NCI-H1092 (cell line): ENCODE data around the gene CCNY.
"Not testable (repeated sequence)": the region's sequence is repeated elsewhere in the genome, so short reads cannot be mapped to it uniquely, and the experiment has no call there.

Source experiments
- DNase-seq: peaks from one replicate; lab custom pipeline; 2025; lab: John Stamatoyannopoulos, UW

Gene CCNY

DNA sequence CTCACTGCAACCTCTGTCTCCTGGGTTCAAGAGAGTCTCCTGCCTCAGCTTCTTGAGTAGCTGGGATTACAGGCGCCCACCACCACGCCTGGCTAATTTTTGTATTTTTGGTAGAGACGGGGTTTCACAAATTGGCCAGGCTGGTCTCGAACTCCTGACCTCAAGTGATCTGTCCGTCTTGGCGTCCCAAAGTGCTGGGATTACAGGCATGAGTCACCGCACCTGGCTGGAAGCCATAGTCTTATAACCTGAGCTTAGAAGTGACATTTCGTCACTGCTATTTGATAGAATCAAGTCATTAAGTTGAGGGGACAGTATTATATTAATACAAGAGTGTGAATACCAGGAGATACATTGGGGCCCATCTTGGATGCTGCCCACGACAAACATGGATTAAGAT lies 17.9 kb downstream of the CCNY start:
- not testable (repeated sequence) for DNase-seq

DNA sequence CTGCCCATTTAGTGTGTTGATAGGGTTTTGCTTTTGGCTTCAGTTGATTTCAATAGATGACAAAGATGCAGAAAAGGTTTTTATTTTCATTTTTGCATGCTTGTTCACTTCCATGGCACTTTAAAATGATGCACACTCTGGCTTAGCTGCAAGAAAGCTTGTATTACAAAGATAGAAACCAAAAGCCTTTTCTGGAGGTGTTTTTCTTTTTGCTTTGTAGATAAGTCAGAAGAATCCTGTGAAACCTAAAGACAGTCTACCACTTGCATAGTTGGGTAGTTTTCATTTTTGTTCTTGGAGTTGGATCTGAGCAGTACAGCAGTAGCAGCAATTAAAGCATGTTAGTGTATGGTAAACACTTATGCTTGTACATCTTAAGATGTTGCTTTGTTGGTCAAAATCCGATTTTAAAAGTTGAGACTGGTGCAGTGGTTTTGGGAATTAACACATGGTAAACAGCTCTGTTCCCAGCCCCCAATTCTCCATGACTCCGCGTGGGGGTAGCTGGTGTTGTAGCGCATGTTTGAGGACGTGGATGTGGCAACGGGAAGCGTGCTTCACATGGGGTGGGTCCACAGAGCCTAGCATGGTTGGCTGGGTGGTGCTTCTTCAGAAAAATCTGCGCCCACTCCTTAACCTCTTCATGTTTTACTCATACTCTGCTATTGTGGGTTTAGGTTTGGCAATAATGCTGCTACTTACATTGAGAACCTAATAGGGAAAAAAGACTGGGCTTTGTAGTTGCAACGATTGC lies 19.8 kb downstream of the CCNY start:
- no peak for DNase-seq

DNA sequence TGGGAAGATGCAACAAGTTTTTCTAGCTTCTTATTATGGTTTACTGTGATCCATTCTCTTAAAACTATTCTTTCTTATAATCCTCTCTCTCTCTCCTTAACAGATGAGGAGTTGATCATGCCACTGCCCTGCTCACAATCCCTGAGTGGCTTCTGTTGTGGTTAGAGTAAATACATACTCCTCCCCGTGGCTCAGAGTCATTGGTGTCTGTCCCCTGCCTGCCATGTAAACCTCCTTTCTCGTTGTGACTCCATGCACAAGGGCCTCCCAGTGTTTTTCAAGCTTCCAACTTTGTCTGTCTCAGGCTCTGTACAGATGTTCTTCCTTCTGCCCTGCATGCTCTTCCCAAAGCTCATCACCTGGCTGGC lies 20.4 kb downstream of the CCNY start:
- no peak for DNase-seq

DNA sequence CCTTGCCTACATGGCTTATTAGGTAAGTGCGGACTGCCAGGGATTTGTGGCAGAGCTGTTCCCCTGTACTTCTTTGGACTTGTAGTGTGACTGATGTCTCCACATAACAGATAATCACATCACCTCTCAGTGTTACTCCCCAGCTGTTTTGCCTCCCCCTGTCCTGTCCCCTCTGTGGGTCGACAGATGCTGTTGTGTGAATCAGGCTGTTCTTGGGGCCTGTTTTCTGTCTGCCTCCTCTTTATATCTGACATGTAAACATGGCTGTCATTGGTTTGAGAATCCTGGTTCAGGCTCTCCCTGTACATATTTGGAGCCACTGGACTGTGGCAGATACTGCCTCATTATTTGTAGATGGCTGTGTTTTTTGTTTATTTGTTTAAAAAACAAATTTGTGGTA lies 22.7 kb downstream of the CCNY start:
- no peak for DNase-seq

DNA sequence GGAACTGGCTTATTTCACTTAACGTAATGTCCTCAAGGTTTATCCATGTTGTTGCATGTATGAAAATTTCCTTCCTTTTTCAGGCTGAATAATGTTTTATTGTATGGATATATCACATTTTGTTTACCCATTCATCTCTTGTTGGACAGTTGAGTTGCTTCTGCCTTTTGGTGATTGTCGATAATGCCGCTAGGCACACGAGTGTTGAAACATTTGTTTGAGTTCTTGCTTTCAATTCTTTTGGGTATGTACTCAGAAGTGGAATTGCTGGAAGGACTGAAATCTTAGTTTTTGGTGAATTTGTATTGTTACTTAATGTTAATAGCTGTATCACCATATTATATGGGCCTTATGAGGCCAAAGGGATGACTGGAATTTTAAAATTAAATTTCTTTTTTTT lies 23.6 kb downstream of the CCNY start:
- no peak for DNase-seq

DNA sequence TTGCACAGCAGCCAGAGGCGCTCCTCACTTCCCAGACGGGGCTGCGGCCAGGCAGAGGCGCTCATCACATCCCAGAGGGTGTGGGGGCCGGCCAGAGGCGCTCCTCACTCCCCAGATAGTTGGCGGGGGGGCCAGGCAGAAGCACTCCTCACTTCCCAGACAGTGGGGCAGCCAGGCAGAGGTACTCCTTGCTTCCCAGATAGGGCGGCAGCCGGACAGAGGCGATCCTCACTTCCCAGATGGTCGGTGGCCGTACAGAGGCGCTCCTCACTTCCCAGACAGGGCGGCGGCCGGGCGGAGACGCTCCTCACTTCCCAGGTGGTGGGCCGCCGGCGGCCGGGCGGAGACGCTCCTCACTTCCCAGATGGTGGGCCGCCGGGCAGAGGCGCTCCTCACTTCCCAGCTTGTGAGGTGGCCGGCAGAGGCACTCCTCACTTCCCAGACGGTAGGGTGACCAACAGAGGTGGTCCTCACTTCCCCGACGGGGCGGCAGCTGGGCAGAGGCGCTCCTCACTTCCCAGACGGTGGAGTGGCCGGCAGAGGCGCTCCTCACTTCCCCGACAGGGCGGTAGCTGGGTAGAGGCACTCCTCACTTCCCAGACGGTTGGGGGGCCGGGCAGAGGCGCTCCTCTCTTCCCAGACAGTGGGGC lies 26.5 kb downstream of the CCNY start:
- DNase-seq: no peak

DNA sequence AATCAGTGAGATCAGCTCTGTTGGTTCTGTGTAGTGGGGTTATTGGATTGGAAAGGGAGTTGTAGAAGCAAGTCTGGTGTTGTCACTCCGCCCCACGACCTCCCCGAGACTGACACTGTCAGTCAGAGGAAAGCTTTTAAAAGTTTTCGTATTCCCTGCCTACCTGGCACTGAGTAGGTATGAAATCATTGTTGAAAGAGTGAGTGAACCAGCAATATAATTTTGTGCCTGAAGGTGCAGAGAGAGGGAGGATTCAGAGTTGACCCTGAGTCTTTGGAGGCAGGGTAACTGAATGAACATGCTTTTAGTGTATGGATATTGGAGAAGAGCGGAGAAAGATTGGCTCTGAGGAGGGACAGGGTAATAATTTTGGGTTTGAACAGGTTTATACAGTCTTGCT lies 27.3 kb downstream of the CCNY start:
- DNase-seq: no peak

DNA sequence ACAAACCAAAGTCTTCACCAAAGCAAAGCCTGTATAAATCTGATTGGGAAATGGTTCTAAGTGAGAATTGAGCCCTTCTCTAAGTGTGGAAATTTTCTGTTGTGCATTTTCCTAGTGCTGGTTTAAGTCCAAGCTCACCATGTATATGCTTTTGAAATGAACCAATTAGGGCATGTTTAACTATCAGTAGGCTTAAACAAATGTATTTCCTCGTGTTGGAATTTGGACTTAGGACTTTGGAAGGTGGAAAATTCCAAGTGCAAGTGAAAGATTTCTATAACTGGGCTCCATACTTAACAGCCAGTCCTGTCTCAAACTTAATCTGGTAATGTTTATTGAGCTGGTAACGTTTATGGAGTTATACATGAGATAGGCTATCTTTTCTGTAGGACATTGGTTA lies 28.5 kb downstream of the CCNY start:
- DNase-seq: no peak

DNA sequence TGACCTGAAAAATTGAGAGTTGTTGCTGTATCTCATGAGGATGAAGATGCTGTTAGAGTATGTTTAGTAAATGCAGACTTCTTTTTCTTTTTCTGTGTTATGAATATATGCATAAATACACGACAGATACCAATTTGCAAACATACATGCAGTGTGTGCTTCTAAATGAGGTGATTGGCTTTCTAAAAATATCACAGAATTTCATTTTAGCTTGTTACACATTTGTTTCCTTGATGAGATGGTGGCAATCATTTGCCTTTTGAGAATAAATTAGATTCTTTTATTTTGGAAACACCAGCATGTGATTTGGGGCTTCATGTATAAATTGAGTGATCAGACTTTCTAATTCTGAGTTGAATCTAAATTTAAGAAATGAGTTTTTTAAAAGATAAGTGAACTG lies 29.7 kb downstream of the CCNY start:
- no peak for DNase-seq

DNA sequence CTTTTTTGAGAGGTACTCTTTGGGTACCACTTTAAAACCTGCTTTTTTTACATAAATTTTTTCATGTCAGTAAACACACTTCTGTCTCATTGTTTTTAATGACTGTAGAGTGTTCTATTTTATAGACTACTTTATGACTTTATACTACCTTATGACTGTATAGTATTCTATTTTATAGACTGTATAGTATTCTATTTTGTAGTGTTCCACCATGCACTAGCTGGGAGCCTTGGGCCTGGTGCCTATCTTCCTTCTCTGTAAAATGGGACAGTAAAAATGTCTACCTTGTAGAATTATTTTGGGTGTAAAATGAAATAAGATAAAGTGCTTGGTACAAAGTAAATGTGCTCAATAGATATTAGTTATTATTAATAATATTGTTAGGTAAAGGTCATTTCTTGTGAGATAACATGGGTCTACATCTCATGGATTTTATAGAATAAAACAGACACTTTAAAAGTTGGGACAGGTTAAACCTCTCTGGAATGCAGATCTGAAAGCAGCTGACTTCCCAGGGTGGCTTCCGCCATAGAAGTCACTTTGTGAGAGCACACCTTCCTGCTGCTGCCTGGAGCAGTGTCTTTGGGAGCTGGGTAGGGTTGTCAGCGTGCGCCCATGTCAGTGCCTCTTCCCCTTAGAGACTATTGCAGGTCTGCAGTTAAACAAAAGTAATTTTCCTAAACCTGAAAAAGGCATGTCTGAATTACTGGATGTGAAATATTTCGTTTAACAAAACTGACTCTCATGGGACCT lies 31.0 kb downstream of the CCNY start:
- no peak for DNase-seq

DNA sequence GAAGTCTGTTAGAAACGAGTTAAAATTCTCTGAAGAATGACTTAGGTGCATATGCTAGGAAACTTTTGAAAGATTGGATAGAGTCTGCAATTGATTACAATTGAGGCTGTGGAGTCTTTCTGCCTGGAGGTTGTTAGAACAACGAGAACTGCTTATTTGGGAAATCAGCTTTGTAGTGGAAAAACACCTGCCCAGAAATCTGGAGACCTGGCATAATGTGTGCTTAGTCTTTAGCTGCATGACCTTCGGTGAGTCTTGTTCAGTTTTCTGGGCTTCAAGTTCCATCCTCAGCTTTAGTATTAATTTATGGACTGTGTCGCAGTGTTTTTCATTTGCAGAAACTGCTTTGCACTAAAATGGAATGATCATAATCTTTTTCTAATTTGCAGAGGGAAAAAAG lies 31.7 kb downstream of the CCNY start:
- DNase-seq: no peak

DNA sequence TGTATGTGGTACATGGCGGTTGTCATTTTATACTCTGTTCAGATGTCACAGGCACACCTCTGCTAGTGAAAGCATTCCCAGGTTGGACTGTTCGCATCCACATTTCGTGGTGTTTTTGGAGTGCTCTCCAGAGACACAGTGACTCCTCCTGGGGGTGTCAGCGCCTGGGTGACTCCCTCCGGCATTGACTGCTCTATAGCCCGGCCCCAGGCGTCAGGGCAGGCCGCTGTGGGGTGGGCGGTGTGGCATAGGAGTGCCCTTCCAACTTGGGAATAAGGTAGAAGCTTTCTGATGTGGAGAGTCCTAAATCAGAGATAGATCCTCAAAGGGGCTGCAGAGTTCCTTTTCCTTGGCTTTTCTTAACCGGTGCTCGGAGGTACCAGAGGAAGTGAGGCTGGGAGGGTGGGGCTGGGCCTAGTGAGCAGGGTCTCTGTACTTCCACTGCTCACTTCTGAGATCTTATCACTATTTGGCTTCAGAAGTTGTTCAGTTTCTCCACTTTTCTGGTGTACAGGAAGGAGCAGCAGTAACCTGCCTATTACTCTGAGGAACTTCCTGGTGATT lies 32.3 kb downstream of the CCNY start:
- DNase-seq: no peak

DNA sequence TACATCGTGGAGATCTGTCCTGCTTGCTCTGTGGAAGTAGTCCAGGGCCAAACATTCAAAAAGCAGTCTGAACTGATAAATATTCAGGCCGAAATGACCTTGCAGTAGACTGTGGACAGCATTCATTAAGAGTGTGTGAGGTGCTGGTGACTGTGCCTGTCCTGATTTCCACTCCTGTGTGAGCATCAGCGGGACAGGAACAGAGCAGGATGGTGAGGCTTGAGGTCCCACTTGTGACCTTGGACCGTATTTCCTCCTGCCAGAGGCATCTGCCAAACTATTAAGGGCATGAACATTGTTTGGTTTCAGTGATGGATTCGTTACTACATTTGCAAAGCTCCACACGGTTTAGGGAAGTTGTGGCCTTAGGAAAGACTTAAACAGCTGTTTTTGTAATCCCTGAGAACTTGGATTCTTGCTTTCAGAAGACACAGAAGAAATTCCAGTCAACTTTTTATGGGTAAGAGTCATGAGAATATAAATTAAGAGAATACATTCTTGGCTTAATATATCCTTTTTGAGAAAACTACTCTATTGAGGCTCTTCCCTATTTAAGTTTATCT lies 32.8 kb downstream of the CCNY start:
- no peak for DNase-seq

DNA sequence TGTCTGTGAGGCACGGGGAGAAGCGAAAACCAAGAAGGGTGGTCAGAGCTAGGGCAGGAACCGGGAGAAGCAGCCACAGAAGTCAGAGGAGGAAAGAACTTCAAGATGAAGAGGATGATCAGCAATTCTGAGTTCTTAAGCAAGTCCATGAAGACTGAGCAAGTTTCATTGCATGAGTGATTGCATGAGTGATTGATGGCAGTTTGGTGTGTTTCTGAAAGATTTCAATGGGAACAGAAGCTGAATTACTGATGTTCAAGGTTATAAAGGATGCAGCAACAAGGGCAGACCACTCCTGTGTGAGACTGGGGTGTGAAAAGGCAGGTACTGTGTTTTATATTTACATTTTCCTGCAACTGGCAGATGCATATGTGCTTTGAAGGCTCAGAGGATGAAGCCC lies 35.4 kb downstream of the CCNY start:
- no peak for DNase-seq

DNA sequence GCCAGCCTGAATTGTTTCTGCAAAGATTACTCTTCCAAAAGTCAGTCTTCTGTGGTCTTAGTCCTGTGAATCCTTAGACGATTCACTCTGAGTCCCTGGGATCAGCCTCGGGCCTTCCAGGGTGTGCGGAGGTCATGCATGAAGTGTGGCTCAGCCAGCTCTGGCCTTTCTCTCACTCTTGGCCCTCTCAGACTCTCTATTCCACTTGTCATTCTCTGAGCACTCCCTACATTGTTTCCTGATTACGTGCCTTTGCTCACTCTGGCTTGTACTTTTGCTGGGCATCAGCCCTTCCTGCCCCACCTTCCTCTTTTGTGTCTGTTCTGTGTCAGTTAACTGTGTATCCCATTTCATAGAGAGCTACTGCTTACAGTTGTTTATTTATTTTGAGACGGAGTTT lies 36.0 kb downstream of the CCNY start:
- DNase-seq: no peak

DNA sequence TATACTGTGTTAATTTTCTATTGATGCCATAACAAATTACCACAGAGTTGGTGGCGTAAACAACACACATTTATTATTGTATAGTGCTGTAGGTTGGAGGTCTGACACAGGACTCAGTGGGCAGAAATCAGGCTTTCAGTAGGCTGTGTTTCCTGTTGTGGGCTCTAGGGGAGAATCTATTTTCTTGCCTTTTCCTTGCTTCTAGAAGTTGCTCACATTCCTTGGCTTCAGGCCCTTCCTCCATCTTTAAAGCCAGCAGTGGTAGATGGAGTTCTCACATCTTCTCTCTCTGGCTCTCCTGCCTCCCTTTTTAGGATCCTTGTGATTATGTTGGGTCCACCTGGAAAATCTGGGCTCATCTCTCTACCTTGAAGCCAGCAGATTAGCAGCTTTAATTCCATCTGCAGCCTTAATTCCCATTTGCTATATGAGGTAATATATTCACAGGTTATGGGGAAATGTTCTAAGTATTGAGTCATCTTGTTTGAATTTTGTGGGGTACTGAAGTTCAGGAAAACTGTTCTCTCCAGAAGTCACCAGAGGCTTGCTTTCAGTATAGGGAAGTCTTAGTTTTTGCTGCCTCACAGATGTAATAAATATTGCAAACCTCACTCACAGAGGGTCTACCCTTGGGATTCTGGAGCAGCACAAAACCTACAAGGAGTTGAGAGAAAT lies 38.9 kb downstream of the CCNY start:
- no peak for DNase-seq

DNA sequence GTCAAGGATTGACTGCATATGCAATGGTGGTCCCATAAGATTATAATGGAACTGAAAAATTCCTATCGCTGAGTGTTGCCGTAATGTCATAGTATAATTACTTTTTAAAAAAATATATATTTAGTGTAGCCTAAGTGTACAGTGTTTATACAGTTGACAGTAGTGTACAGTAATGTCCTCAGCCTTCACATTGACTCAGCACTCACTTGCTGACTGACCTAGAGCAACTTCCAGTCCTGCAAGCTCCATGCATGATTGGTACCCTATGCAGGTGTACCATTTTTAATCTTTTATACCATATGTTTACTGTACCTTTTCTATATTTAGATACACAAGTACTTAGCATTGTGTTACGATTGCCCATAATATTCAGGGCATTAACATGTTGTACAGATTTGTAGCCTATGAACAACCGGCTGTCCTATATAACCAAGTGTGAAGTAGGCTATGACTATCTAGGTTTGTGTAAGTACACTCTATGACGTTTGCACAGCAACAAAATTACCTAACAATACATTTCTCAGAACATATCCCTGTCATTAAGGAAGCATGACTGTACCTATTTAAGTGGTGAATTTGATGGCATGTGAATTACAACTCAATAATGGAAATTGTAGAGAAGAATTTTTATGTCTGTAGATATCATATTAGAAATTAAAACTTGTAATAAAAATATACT lies 40.9 kb downstream of the CCNY start:
- DNase-seq: no peak

DNA sequence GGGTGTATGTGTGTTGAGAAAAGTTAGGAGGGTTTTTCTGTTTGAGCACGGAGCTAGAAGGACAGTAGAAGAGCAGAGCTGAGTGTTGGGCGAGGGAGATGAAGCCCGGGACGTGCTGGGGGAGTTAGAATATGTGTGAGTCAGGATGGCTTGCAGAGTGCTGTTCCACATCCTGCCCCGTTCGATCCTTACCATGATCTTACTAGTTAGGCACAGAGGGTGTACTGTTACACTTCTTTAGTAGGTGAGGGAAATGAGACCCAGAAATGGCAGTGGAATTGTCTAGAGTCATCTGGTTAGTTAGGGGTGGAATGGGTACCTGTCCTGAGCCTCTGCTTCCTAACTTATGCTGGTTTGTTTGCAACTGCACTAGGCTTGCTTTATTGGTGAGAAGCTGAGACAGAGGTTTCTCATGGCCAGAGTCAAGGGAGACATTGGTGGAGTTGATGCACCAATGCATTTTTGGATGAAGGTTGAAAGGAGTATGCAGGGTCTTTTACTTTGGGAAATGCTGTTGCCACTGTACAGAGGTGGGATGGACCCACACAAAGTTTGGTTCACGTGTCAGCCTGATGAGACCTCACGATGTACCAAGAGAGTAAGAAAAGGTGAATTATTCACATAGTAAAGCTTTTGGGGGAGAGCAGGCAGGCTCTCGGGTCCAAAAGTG lies 42.4 kb downstream of the CCNY start:
- no peak for DNase-seq

DNA sequence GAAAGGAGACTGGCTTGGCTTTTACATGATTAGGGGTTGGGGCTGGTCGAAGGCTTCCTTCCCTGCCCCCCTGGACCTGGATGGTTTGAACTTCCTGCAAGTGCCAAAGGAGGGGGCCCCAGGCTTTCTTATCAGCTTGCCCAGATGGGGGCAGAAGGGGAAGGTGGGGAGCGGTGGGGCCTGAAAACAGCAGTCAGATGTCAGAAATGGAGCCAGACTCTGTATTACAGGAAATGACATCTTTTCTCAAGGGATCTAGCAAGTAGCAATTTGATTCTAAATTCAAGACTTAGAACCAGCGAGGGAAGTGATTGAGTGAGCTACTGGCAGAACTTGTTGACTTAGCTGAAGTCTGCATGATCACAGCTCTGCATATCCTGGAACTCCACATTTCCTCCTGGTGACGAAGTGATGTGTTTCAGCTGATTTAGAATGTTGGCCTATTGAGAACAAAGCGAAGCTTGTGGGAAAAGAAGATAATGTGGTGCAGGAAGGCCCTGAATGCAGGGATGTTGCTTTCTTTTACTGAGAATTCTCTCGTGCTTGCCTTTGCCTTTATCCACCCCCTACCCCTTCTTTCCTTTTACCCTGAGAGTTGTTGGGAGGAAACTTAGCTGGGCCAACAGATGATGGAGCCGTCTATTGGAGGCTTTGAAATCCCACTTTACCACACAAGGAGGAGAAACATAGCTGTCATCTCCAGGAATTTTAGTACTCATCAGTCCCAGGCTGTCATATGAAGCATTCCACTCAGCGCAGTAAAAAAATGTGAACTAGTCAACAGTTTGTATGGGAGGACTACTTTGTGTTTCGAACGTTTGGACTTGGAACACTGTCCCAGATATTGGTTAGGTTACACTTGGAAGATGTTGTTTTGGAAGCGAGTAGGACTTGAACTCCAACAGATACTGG lies 43.2 kb downstream of the CCNY start:
- DNase-seq: no peak

DNA sequence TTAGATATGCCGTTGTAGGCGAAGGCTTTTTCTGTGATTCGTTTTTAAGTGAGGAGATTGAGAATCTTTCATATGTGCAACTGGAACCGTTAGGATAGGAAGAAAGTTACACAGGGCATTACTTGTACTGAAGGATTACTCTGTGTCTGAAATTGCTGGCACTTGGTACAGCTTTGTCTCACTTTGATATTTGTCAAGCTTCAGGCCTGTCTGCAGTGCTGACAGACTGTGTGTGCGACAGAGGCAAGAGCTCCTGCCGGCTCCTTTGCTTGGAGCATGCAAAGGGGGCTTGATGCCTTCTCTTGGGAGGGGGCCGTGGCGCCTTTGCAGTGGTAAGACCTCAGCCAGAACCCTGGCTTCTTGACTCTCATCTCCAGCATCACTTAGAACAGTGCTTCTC lies 45.8 kb downstream of the CCNY start:
- DNase-seq: no peak
